Measurements from ENCODE around the gene SEPTIN10.

Gene SEPTIN10

DNA sequence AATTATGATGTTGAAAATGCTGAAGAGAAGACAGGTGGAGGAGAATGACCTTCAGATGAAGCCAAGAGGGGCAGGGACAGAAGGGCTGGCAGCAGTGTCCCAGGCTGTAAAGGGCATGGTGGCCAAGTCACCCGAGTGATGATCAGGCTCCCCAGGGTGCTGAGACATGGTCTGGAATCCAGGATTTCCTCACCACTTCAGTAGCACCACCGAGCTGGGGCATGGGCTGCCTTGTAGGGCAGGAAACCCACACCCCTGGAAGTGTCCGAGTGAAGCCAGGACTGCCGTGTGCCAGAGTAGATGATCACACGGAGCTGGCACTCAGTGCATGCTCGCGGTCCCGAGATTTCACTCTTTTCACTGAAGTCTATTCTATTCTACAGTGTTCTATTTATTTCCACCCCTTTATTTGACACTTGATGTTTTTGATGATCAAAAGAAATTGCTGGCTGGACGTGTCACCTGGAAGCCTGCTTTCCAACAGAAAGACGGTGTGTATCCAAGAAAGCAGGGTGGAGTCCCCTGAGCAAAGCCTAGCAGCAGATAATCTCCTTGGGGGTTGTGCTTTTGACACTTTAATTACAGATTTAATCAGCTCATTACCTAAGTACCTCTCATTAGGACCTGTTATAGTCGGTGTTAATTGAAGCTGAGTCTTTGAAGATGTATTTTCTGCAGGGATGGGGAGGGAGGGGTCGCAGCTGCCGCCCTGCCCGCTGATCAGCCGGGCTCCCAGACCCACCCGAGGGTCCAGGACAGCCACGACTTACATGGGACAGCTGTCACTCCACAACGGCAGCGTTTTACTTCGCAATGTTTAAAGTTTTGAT, 92.3 kb downstream of the SEPTIN10 start:
- FAIRE-seq, result no peak

DNA sequence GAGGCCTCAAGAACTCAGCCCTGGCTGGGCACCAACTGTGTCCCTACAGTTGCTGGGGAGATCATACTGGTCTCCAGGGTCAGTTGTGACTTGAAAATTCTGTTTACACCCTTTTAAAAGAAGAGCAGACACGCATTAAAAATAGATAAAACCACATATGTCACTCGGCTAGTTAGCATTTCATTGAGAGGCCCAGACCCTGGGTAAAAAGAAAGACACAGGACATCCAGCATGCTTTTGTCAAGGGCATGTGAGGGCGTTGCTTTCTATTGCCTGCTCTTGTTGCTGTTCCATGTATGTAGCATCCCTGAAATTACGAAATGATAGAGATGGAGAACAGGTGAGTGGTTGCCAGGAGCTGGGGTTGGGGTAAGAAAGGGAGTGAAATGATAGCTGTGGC, 94.3 kb downstream of the SEPTIN10 start:
- no peak for FAIRE-seq

DNA sequence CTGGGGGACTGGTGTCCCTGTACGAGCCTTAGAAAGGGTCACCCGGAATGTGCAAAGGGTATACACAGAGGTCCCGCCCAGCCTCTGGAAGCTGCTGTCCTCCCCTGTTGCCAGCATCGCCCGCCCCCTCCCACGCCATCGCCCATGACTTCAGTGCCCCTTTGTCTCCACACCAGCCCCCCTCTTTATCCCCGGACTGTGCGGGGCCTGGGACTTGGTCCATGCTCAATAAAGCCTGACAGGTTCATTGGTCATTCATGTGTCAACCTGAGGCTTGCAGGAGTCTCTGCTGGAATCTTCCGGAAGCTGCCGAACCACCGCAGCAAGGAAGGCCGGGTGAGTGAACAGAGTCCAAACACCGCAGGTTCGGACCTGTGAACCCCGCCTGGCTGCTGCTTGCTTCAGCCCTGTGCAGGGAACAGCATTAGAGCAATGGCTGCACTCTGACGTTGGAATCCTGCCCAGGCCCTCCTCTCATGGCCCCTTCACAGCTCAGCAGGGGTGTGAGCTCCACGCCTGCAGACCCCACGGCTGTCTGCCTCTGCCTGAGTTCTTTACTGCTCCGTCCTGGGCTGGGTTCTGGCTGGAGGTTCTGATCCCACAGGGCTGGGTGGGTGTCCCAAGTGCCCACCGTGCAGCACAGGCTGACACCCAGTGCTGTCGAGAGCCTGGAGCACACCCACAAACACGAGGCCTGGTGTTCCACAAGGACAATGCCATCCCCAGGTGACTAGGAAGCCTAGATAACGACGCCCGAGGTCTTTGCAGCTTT, 96.5 kb downstream of the SEPTIN10 start:
- FAIRE-seq, result no peak

DNA sequence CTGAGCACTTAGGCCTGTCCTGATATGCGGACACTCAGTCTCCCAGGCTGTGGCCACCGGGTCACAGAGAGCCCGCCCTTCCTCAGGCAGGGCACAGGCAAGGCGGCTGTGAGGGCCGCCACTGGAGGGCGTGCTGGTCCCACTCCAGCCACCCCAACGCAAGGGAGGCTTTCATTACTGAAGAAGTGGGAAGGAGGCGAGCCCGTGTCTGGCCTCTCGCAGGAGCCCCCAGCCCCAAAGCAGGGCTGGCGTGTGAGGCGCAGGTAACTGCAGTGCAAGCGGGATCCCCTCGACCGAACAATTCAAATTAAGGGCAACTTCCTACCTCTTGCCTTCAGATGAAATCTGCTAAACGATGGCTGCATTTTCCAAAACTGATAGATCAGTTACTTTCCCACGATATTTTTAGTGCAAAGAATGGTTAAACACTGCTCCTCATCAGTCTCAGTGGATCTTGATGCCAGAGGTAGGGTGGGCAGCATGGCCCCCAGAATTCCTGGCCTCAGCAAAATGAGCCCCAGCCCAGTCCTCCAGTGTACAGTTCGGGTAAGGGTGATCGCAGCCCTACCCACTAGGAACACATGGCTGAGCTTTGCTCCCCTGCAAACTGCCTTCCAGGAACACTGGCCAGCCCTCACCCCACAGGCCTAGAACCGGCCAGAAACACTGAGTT, 97.2 kb downstream of the SEPTIN10 start:
- no peak for FAIRE-seq

DNA sequence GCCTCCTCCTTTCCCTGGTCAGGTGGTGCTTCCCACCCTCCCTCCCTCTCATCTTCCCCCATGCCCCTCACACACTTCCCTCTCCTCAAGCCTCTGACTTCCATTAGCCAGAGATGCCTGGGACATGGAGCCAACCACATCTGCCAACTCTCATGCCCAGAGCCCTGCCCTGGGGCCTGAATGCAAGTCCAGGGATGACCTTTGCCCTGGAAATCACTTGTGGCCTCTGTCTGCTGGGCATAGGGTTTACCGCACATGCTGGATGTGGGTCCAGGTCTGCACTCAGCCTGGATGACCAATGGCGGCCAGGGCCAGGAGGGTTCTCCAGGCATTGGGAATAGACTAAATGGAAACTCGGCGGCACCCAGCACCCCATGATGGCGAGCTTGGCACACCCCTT, 98.9 kb downstream of the SEPTIN10 start:
- no peak for FAIRE-seq

DNA sequence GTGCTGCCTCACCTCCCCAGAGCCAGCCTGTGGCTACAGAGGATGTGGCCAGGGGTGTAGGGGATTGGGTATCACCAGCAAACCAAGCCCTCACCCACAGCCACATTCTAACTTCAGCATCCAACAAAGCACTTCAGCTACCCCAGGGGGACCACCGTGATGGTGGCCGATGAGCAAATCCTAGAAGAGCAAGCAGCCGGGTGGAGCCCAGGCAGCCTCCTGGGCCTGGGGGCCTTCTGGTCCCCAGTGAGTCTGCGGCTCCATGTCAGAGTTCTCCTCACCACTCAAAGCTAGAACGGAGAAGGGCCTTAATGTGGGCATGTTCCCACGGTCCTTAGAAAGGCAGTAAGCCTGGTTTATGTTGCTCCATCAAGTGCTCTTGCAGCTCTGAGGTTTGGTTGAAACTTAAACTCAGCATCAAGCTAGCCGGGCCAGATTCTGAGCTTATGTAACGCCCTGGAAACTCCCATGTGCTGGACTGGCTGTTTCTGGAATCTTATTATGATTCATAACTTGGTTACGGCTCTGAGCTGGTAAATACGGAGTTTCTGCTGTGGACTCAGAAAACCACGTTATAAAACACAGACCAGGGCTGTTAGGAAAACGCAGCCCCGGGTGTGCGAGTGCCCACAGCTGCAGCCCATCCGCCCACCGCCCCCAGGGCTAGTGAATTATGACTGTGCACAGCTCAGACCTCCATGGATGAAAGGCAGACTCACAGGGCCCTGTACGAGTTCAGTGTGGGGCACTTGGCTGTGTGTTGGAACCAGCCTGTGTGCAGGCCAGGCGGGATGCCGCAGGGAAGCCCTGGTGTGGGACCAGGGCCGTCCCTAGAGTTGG, 99.8 kb downstream of the SEPTIN10 start:
- no peak for FAIRE-seq

DNA sequence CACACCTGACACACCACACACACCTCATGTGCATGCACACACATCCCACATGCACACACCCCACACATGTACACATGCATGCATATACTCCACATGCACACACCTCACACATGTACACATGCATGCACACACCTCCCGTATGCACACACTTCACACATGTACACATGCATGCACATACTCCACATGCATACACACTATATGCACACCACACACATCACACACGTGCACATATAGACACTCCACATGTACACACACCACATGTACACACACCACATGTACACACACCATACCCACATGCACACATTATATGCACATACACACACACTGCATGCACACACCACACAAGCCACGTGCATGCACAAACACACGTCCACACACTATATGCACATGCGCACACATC, 100.5 kb downstream of the SEPTIN10 start:
- FAIRE-seq, result no peak

DNA sequence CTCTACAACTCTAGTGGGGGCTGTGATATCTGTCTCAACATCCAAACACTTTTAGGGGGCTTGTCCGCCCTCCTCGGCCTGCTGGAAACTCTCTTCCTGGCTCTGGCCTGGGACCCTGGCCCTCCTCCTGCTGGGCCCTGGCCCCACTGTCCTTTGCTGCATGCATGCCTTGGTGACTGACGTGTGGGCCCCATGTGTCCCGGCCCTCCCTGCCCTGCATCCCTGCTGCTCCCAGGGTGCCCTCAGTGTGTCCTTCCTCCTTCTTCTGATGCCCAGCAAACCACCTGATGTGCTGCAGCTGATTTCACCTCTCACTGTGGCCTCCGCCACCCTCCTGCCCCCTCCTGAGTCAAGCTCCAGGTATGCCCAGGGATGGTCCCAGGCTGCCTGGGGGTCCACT, 101.7 kb downstream of the SEPTIN10 start:
- FAIRE-seq, result no peak

DNA sequence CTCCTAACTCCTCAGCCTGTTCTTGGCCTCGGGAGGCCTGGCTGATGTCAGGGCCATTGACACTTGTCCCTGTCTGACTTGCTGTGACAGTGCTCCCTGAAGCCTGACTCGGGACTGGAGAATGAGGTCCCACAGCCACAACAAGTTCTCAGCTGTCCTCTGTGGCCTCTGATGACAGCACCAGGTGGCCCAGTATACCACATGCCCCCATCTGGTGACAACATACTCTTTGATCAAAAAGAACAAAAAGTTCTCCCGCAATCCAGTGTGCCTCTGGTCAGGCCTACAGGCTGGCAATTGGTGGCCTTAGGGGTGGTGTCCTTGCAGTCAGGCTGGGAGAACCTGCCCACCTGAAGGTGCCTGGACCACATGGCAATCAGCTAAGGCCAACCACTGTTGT, 102.6 kb downstream of the SEPTIN10 start:
- no peak for FAIRE-seq

DNA sequence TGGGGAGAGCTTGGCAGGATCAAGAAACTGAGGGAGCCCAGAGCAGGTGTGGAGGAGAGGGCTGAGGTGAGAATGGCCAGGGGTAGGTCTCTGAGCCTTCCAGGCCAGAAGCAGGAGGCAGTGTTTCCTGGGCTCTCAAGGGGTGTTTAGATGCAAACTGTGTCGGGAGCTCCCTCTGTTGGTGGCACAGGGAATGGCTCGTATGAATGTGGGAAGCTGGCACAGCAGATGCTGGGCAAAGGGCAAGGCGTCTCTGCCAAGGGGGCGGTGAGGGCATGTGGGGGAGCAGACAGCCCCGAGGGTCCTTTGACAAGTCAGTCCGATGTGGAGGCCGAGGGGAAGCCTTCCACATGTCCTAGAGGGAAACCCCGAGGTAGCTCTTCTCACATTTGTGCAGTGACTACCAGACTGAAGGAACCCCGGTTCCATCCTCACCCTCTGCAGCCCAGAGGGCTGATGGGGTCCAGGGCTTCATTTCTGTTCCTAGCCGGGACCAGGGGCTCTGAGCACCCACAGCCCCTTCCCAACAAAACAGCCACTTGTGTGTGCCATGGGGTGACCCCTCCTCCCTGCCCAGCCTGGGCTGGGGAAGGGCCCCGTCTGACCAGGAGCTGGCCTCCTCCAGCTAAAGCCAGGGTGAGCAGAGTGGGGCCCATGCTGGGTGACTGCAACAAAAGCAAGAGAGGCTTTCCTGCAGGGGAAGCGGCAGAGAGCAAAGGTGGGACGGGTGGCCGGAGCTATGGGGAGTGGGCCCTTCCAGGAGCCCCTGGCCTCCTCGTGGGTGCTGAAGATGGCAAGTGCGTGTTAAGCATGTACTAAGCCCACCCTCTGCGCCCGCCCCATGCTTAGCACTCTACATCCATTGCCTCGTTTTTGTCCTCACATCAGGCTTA, 103.4 kb downstream of the SEPTIN10 start:
- FAIRE-seq, result no peak

DNA sequence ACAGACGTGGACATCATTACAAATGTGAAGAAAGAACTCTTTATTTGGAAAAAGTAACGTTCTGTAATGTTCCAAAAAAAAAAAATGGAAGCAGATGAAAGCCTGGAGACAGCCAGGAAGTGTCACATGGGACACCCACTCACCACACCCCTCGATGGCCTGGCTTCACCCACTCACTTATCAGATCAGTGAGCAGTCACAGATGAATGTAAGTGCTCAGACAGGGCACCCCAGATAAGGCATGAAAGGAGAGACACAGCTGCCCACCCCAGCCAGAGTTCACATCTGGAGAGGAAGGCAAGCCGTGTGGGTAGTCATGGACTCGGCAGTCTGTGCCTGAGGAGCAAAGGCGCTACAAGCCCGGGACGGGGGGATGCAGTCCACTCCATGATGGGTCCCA, 105.2 kb downstream of the SEPTIN10 start:
- no peak for FAIRE-seq

DNA sequence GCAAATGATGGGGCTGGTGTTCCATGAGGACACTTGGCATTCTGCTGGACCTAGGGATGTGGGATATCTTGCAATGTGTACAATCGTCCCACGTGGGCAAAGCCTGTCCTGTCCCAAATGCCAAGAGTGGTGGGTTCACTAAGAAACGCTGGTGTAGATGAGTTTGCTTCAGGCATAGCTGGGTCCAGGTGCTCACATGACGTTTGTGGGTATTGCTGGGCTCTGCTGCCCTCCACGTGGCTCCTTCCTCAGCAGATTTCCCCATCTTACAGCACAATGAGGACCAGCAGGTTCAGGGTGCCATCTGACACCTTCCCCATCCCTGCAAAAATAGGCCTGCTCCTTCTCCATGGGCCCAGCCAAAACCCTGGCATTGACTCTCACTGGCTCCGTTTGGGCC, 105.9 kb downstream of the SEPTIN10 start:
- no peak for FAIRE-seq

DNA sequence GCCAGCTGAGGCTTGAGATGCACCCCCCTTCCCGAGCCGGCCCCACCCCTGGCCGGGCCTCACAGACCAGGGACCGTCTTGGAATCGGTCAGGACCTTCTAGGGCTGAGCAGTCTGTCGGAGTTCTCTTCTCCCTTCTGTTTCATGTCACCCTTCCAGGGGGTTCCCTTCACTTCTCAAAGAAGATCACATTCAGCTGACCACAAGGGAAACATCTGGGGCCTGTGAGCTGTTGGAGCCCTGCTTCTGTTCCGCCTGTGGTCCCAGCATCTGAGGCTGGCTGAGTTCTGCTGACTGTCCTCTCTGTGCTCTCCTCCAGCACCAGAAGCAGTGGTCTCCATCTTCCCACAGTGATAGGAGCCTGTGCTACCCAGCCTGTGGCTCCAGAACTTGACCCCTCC, 106.5 kb downstream of the SEPTIN10 start:
- FAIRE-seq, result no peak

DNA sequence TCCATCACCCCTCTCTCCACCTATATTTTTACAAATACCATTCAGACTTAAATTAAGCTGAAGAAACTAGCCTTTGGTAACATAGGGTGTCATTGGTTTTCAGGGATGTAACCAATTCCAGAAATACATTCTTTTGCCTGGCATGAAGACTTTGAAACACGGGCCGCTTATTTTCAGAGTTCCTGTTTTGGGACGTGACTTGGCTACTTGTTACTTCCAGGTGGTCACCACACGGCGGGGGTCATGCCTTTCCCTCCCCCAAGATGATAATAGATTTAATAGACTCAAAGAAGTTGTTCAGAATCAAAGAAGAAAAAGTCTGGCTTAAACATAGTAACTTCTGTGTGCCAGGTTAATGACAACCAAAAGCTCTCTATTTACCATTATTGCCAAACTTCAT, 110.6 kb downstream of the SEPTIN10 start:
- no peak for FAIRE-seq

DNA sequence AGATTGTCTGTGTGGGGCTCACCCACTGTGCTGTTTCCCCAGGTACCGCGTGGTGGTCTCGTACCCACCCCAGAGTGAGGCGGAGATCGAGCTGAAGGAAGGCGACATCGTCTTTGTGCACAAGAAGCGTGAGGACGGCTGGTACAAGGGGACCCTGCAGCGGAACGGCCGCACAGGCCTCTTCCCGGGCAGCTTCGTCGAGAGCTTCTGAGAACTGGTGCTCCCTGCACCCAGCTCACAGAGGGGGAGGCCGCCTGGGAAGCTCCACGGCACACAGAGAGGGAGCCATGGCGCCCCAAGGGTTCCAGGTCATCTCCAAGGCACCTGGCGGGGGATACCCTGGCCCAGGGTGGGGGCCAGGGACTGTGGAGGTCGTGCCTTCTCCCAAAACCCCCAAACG, 112.3 kb downstream of the SEPTIN10 start:
- FAIRE-seq, result no peak

DNA sequence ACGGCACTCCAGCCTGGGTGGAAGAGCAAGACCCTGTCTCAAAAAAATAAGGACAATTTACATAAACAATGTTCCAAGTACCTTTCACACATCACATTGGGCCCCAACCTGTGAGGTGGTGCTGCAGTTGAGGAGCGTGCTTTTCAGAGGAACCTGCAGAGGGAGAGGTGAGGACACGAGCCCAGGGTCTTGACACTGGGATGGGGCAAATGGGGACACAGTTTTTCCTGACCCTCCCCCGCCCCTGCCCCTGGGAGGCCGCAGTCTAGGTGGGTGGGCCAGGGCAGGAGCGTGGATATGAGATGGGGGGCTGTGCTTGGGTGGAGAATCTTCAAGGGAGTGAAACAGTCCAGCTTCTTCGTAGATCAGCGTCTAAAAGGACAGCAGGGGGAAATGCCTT, 112.9 kb downstream of the SEPTIN10 start:
- no peak for FAIRE-seq

DNA sequence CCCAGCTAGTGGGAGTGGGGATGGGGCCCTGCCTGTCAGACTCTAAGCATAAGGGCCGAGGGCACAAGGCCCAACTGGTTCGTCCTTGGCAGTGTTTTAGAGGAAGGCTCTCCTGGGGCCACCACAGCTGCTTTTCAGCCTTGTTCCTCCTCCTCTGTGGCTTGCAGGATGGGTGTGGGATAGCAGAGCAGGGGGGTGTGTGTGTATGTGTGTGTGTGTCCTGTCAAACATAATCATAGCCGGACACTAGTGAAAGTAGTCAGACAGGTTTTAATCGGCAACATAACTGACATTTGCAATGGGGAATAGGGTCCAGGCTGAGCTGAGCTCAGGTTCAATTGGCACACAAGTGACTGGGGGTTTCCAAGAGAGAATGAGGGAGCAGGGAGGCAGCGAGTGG, 114.2 kb downstream of the SEPTIN10 start:
- FAIRE-seq, result no peak

DNA sequence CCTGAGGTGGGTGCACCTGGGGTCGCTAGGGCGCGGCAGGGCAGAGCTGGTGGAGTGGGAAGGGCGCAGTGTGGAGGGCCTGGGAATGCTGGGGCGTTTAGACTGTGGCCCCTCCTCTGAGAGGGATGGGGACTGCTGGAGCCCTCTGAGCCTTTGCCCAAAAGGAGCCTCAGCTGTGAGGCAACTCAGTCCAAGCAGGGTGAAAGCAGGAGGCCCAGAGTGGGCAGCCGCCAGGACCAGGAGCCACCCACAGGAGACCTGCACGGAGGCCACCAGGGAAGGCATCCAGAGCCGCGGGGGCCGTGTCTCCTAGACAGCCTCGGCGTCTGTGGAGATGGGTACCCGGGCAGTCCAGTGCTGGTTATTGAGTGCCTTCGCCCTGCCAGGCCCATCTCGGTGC, 114.9 kb downstream of the SEPTIN10 start:
- no peak for FAIRE-seq

DNA sequence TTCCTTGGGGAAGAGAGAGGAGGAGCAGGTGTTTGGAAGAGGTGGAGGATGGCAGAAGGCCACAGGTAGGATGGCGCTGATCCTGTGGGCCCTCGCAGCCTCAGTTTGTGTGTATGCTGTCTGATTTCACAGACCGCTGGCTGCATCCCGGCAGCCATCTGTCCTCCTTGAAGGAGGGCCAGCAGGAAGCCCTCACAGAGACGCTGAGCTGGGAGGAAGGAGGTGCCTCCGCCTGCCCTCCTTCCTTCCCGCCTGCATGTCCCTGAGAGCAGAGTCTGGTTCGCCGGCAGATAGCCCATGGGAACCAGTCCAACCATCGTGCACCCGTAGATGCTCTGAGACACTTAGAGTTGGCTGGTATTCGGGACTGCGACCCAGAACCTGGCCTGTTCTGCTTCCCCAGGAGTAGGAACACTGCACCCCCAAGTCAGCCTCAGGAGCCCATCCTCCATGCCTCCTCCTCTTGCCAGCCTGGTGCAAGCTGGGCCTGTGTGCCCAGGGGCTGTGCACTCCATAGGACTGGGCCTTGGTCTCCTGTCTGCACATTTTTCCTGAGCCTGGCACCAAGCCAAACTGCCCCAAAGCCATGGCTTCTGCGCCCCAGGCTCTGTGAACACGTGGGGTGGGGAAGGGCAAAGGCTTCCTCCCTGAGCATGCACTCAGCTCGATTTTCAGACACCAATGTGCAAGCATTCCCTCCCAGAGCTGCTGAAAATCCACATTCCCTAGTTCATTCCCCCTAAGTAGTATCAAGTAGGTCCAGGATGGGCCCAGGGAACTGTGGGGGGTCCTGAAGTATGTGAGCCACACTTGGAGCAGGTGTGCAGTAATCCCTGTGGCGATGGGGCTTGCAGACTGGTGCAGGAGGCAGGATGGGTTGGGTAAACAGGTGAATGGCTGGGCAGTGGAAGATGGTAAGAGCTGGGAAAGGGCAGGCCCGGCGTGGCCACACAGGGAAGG, 115.6 kb downstream of the SEPTIN10 start:
- no peak for FAIRE-seq

DNA sequence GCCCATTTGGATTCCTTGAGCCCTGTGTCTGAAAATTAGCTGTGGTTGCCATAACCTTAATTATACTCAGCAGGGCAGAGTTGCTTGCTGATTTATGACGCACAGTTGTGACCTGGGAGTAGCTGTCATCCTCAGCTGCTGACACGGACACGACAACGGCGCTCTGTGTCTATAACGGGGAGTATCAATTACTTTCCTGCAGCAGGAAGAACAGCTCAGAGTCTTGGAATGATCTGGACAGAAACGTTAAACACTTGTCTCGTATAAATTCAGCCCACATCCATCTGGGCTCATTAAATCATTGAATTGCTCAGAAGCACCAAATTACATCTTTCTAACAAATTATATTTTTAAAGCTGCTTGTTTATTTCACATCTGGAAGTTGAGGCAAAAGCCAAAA, 116.3 kb downstream of the SEPTIN10 start:
- no peak for FAIRE-seq

DNA sequence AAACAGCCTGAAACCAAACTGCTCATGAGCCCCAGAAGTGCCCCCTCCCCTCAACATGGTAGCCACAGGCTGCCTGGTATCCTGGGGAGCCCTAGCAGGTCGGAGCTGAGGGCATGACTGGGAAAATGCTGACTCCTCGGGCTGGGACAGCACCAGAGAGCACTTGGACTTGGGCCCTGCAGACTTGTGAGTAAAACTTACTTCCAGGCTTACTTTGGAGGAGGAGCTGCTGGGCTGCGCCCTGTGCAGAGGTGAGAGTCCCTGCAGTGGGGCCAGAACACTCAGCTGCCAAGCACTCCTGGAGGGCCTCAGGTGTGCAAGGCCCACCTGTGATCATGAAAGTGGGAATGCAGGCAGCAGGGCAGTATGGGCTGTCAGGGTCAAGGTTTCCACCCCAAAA, 119.4 kb downstream of the SEPTIN10 start:
- no peak for FAIRE-seq

Data from colon (tissue), 2 donors.